Suppressor macrophage treated with lipopolysaccharide for 1 hour (primary cell): Measurements from ENCODE around the gene CTAG1B.
"Not testable (repeated sequence)": the region's sequence is repeated elsewhere in the genome, so short reads cannot be mapped to it uniquely, and the experiment has no call there.

Experiments used
- DNase-seq, 3 donors: peaks; one replicate each; pipeline ENCODE4 v3.0.0-alpha.2; 2020 to 2022

The CTAG1B gene

DNA sequence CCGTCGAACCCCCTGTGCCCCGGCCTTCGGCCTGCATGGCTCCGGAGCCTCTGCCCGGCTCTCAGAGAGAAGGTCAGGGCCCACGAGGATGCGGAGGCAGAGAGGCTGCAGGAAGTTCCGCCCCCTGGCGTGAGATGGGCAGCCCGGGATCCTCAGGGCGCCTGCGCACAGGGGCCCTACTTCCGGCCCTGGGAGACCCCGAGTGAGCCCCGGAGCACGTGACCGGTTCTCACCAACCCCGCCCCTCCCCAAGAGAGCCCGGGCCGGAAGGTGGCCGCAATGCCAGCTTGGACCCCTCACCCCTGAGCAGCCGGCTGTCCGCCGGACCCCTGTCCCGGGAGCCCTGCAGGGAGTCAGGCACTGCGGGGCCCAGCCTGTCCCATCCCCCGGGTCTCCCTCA lies at the start of gene CTAG1B:
Gene CTAG1B, minus strand, starts transcription at position 101 of the 400 bp plus-strand sequence. Its CDS starts 64 bp downstream, at position 37.
- not testable (repeated sequence) for DNase-seq

DNA sequence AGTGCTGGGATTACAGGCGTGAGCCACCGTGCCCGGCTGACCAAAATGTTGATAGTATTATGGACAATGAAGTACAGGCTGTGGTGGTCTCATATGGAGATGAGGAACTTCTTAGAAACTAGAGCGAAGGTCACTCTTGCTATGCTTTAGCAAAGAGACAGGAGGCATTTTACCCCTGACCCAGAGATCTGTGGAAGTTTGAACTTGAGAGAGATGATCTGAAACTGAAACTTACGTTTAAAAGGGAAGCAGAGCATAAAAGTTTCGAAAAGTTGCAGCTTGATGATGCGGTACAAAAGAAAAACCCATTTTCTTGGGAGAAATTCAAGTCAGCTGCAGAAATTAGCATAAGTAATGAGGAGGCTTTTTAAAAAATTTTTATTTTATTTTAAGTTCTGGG lies 42.8 kb upstream of the CTAG1B start:
- DNase-seq, result peak; percentile 7 to 33 (median 32)

GRCh38 chrX:154661170-154661569 lies 42.1 kb upstream of the CTAG1B start:
- peak; percentile 4 to 51 (median 30) for DNase-seq

DNA sequence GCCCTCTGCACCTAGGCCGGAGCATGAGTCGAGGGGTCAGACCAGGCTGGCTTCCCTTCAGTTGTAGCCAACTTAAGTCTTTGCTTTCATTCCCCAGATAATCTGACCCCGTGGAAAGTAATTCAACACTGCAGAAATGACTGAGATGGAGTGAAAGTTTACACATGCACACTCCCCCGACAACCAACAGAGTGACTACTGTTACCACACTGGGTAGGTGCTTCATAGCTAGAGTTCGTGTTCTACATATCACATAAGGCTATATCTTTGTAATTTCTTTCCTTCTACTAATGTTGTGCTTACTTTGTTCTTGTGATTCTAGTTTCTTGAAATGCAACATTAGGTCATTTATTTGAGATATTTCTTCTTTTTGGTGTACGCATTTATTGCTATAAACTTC lies 41.5 kb upstream of the CTAG1B start:
- DNase-seq, result no peak

- DNase-seq, result no peak
Observed at GRCh38 chrX:154658957-154659356, 39.9 kb upstream of the CTAG1B start.

DNA sequence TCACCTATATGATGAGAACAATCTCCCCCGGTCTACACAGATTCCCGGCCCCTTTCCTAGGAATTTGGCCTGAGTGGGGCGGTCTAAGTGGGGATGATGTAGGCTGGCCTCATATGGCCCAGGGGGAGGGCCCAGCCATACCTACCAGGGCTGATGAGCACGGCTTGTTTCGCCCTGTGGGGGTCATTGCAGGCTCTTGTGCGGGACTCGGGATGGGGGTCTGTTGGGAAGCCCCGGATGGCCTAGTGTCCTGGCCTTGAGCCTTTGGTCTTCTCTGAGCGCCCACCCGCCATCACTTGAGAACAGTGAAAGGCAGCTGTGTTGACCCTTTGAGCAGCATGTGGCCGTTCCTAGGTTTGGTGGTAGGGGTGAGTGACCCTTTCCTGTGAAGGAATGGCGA lies 39.1 kb upstream of the CTAG1B start:
- DNase-seq, result no peak

DNA sequence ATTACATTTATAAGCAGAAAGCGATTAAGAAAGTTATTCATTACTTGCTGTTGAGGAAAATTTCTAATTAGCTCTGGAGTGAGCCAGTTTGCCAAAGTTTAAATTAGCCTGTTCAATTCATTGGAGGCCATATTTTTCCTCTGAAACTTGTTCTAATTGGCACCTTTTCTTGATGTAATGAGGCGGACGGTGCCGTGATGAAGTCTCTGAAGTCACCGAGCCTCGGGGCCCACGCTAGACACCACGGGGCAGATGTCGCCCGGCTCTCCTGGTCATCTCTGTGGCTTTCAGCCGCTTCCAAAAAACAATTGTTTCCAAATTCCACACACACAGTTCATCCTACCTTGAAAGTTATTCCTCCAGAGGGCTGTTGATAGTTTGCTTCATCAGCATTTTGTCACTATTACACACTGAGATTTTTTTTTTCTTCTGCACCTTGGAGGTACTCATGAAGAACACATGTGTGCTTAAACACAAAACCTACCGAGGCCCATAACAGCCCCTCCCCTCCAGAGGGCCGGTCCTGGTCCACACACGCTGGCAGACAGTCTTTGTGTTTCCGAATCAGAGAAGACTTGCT lies 38.2 kb upstream of the CTAG1B start:
- DNase-seq, result no peak

DNA sequence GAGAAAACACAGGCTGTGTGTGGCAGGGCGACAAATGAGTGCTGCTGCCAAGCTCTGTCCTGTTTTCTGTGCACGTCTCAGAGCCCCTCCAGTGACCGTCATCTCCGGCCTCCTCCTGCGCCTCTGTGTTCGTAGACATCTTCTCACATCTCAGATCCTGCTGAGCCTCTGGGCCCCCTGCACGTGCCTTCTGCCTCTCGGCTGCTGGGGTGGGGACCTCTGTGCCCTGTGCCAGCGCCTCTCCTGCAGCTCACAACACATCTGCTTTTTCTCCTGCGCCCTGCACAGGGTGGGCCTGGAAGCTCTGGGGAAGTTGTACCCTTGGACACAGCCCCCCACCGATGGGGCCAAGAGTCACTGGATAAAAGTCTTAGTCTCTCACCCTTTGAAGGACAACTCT lies 36.7 kb upstream of the CTAG1B start:
- no peak for DNase-seq

- DNase-seq, result no peak
Observed at GRCh38 chrX:154655346-154655745, 36.3 kb upstream of the CTAG1B start.

DNA sequence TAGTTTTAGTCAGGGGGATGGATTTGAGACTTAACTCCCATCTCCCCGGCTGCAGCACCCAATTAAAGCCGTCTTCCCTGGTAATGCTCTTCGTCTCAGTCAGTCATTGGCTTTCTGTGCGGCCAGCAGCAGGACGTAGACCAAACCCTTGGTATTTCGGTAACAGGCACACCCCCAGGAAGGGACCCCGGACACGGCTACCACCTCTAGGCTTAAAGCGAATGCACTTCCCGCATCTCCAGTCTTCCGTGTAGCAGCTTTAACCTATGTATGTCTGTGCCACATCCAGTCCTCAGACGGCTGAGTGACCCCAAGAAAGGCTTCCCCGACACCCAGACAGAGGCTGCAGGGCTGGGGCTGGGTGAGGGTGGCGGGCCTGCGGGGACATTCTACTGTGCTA lies 35.8 kb upstream of the CTAG1B start:
- no peak for DNase-seq

- DNase-seq, result no peak
Observed at GRCh38 chrX:154654372-154654771, 35.3 kb upstream of the CTAG1B start.

DNA sequence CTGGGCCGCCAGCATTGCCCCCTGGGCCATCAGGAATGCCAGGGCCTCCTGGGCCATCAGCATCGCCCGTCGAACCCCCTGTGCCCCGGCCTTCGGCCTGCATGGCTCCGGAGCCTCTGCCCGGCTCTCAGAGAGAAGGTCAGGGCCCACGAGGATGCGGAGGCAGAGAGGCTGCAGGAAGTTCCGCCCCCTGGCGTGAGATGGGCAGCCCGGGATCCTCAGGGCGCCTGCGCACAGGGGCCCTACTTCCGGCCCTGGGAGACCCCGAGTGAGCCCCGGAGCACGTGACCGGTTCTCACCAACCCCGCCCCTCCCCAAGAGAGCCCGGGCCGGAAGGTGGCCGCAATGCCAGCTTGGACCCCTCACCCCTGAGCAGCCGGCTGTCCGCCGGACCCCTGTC lies 34.3 kb upstream of the CTAG1B start, which contains the start of gene CTAG2:
Gene CTAG2, minus strand, starts transcription at position 167 of the 400 bp plus-strand sequence. Its CDS starts 64 bp downstream, at position 103.
- DNase-seq, result not testable (repeated sequence)

DNA sequence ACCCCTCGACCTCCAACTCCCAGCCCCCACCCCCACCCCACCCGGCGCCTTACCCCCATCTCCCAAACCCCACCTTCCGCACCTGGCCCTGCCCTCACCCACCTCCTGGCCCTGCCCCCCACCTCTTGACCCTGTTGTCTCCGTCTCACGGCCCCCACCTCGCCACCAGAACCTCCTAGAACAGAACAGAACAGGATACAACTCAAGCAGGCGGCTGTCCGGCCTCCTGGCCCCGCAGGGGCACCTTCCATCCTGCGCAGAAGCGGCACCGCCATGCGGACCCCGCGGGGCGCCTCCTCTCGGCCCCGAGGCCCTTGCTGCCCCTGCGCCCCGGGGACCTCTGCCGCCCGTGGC lies 33.9 kb upstream of the CTAG1B start:
- no peak for DNase-seq

DNA sequence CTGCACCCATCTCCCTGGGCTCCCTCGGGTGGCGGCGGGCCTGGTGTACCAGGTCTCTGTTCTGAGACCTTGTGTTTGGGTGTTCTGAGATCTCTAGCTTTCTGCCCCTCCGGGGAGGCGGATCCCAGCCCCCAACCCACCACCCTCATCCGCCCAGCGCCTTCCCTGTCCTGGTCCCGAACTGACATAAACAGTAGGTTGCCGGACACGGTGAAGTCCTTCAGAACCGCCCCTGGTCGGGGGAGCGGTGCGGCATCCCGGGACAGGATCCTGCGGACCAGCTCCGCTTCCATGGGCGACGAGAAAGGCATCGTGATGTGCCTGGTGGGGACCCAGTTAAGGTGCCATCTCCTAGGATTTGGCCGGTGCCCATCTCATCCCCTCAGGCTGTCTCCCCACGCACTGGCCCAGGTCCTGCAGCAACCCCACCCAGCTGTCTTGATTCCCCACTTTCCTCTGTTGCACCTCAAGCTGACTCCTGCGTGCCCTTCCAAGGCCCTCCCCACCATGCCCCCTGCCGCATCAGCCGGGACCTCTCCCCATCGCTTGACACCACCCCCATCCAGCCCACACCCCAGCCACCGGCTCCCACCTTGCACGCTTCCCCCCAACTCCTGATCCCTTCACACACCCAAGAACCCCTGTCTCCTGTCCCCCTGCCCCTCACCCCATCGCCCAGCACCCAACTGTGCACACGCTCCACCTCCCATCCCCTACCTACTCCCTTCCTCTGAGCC lies 33.4 kb upstream of the CTAG1B start:
- DNase-seq, result no peak

GRCh38 chrX:154650221-154650510 lies 31.1 kb upstream of the CTAG1B start:
- DNase-seq, result peak; percentile 51 to 56 (median 51)

- no peak for DNase-seq
Observed at GRCh38 chrX:154649503-154650220, 30.6 kb upstream of the CTAG1B start.

GRCh38 chrX:154648931-154649330 lies 29.8 kb upstream of the CTAG1B start:
- DNase-seq, result no peak

GRCh38 chrX:154645745-154646378 lies 26.8 kb upstream of the CTAG1B start:
- DNase-seq, result not testable (repeated sequence)

GRCh38 chrX:154643708-154644107 lies 24.6 kb upstream of the CTAG1B start:
- DNase-seq, result not testable (repeated sequence)

DNA sequence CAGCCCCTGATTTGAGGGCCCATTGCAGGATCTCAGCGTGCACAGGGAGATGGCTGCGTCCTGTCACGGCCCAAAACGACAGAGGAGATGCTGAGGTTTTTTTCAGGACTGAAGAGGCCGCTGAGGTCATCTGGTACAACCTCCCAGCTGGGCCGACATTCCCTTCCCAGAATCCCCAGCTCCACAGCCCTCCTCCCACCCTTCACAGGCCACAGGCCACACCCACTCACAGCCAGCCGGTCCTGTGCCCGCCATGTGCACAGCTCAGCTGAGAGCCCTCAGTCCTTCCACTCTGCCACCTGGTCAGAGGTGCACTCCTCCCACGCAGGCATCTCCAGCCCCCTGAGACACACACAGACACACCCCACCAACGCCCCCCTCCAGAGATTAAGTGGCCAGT lies 22.7 kb upstream of the CTAG1B start:
- not testable (repeated sequence) for DNase-seq

DNA sequence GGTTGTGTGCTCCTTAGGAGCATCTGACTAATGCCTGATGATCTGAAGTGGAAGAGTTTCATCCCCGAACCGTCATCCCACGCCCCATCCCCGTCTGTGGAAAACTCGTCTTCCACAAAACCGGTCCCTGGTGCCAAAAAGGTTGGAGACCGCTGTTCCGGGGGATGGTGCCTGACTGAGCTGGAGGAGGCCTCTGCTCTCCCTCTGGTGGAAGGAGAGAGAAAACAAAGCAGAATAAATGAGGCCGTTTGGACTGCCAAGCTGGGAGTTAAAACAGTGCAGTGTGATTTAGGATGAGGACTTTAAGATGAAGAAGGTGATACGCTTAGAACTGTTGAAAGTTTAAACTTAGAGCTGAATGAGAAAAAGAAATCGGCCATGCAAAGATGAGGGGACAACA lies 14.6 kb upstream of the CTAG1B start:
- DNase-seq, result not testable (repeated sequence)

DNA sequence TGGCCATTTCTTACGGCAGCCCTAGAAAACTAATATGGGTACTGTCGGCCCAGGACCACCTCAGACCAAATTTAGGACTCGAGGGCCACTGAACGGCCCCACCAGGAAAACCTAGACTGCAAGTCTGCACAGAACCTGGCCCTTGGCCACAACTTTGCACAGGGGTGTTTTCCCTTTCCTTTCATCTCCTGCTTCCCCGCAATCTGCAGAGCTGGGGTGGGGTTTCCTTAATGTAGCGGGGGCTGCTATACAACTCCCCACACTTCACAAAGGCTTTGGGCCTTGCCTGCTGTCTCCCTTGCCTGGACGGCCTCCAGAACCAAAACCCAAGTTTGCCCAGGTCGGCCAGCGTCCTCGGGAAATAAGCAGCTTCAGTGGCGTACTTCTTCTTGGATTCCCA lies 11.9 kb upstream of the CTAG1B start:
- not testable (repeated sequence) for DNase-seq

DNA sequence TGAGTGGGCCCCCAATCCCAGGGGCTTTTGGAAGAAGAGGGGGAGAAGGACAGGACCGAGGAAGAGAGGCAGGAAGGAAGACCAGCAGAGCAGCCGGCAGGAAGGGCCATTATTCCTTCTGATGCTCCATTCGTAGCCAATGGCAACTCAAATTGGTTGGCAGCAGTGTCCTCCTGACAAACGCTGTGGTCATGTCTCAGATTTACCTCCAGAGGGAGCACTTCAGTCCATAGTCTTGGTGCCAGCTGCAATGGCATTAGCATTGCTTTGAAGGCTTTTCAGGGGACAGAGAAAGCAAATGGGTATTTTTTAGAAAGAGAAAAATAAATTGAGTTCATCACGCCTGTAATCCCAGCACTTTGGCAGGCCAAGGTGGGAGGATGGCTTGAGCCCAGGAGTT lies 9.9 kb upstream of the CTAG1B start:
- DNase-seq, result not testable (repeated sequence)
